Activated CD4-positive, alpha-beta T cell treated with anti-CD3 and anti-CD28 coated beads for 48 hours (primary cell): ENCODE measurements around the gene ZNF197.
A peak's percentile ranks its signal among the peaks of the same experiment; 100 is the strongest.
"Not testable (repeated sequence)": the region's sequence is repeated elsewhere in the genome, so short reads cannot be mapped to it uniquely, and the experiment has no call there.

ENCODE experiments used
- DNase-seq: peaks from one replicate; pipeline ENCODE4 v3.0.0-alpha.2; 2020

ZNF197 gene

DNA sequence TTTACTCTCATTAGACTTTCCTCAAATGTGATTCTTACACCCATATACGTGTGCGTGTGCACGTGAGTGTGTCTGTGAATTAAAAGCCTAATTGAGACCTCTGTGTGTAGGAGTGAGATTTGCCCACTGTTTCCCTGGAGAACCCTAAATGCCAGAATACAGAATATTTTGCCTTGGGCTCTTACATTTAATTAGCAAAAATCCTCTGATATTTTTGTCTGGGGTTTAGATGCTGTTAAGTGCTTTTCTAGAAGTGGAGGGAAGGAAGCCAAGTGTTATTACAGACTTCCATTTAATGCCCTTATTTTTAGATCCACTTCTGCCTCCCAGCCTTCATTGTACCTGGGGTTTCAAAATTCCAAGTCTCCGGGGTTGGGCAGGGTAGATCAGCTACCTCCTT, 41.5 kb downstream of the ZNF197 start:
- DNase-seq, result no peak

DNA sequence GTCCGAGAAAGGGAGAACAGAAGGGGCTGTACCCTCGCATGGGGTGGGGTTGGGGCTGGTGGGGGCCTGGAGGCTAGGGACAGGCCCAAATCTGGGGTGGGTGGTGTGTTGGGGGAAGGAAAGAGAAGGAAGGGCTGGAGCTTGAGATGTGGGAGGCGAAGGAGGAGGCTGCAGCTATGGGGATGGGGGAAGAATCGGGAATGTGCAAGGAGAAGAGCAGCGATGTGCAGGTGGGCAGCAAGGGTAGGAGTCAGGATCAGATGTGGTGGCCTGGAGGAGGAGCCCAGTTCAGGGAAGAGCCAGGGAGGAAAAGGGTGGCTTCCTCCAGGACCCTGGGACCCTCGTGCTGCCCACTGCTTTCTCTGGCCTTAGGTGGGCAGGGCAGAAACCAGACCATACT, 44.9 kb downstream of the ZNF197 start:
- DNase-seq, result no peak

DNA sequence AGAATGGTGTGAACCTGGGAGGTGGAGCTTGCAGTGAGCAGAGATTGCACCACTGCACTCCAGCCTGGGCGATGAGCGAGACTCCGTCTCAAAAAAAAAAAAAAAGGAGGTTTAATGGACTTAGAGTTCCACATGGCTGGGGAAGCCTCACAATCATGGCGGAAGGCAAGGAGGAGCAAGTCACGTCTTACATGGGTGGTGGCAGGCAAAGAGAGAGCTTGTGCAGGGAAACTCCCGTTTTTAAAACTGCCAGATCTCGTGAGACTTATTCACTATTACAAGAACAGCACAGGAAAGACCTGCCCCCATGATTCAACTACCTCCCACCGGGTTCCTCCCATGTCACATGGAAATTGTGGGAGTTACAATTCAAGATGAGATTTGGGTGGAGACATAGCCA, 48.6 kb downstream of the ZNF197 start:
- DNase-seq, result not testable (repeated sequence)

DNA sequence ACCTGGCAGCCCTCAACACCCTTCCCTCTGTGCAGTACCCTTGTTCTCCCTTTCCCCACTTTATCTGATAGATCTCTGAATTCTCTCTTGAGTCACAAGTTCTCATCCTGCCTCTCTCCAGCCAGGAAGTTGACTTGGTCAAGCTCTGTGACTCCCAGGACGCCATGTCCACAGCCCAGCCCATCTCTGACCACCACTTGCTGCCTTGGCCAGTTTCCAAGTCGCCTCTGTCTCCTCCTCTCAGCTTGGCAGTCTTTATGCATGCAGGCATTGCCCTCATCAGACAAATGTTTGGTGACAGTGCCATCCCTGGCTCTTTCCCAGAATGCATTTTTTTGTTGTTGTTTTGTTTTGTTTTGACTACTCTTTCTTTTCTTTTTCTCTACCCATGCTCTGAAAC, 49.4 kb downstream of the ZNF197 start:
- DNase-seq, result no peak

DNA sequence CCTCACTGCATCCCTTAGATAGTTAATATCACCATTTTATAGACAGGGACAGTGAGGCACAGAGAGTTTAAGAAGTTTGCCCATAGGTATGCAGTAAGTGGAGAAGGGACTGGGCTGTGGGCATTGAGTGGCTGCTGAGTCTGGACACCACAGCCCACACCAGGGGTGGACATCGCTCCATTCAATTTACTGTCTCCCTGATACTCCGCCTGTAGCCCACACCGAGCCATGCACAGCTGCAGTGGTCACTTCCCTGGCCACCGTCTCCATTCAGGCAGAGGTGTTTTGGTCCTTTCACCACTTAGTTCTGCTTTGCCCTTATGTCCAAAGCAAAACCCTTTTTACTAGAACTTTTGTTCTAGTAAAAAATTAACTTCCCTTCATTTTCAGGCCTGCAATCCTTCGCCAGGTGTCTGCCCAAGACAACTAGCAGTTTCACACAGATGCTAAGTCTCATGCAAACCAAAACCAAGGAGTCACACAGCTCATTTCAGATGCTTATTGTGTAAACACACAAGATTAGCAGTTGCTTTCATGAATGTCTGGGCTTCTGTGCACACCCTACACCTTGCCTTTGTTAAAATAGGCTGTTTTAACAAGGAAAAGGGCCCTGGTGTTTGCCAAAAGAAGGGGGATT, 53.8 kb downstream of the ZNF197 start:
- DNase-seq, result no peak

DNA sequence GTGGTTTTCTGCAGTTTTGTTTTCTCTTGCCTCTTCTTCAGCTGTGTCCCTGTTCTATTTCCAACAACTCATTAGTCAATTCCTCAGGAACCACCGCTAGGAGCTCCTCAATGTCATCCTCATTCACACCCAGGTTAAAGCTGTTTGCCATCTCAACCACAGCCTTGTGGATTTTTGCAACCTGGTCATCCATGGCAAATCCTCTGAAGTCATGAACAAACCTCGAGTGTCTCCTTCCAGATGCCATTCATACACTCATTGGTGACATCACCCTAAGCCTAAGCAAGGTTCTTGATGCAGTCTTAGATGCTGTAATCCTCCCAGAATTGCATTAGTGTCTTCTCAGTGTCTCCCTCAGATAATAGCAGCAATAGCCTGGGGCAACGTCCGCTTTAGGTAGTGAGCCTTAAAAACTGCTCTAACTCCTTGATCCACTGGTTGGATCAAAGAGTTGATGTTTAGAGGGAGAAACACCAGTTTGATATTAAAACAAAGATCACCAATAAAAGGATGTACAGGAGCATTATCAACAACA, 56.2 kb downstream of the ZNF197 start:
- no peak for DNase-seq

DNA sequence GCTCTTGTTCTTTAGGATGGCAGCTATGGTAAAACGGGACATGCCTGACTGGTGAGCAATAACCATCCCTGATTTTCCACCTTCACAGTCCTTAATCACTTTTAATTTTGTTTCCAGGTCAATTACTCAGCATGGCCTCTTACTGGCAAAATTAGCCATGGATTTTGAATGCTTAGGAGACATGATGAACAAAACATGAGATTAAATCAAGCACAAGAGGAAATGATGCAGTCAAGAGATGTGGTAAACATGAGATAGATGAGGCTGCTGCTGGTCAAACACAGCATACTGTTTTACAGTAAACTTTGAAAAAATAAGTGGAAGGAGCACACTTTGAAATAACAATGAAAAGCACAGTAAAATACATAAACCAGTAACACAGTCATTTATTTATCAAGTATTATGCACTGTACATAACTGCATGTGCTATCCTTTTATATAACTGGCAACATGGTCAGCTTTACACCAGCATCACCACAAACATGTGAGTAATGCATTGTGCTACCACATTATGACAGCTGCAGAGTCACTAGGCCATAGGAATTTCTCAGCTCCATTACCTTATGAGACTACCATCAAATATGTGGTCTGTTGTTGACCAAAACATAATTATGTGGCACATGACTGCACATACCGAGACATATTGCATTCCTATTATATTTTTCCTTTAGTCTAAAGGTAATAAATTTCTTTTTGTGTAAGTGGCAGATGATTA, 57.5 kb downstream of the ZNF197 start:
- no peak for DNase-seq

GRCh38 chr3:44685128-44685800, 60.4 kb downstream of the ZNF197 start:
- DNase-seq, result peak; percentile 74

- no peak for DNase-seq
Observed at GRCh38 chr3:44687898-44688297, 63.1 kb downstream of the ZNF197 start.
